KMS-11 (cell line): ENCODE data around the gene CDC42EP2.

Source experiments
- H2AFZ ChIP-seq: fragments of 200-600 bp; sonication (generic); 2 replicates; pipeline ENCODE4 v1.6.1; 2016; ENCODE audit warnings: antibody characterized with exemption, mixed run types, low read depth
- H3K27ac ChIP-seq: fragments of 200-600 bp; sonication (generic); 2 replicates; pipeline ENCODE4 v1.6.1; 2016; ENCODE audit warnings: mild to moderate bottlenecking, mixed run types
- H3K27me3 ChIP-seq: fragments of 200-600 bp; sonication (generic); 2 replicates; pipeline ENCODE4 v1.6.1; 2017; ENCODE audit warnings: mild to moderate bottlenecking, low read depth, mixed run types, moderate library complexity; ENCODE audit not compliant: insufficient read depth
- H3K36me3 ChIP-seq: fragments of 200-600 bp; sonication (generic); 2 replicates; pipeline ENCODE4 v1.6.1; 2017; ENCODE audit warnings: mild to moderate bottlenecking, mixed run types; ENCODE audit not compliant: insufficient read depth
- H3K4me1 ChIP-seq: fragments of 200-600 bp; sonication (generic); 2 replicates; pipeline ENCODE4 v1.6.1; 2016; ENCODE audit warnings: mild to moderate bottlenecking, low read depth, mixed run types; ENCODE audit not compliant: poor library complexity, severe bottlenecking
- H3K4me2 ChIP-seq: fragments of 200-600 bp; sonication (generic); 2 replicates; pipeline ENCODE4 v1.7.0; 2016; ENCODE audit warnings: mild to moderate bottlenecking, mixed run types
- H3K4me3 ChIP-seq: fragments of 200-600 bp; sonication (generic); IDR thresholded peaks from 2 replicates; pipeline ENCODE4 v1.6.1; 2017; ENCODE audit warnings: low read depth, low read length, mixed read lengths; ENCODE audit not compliant: insufficient read depth
- H3K79me2 ChIP-seq: fragments of 200-600 bp; sonication (generic); 2 replicates; pipeline ENCODE4 v1.6.1; 2016; ENCODE audit warnings: low read depth, mixed run types; ENCODE audit not compliant: insufficient read depth
- H3K9ac ChIP-seq: fragments of 200-600 bp; sonication (generic); 2 replicates; pipeline ENCODE4 v1.6.1; 2016; ENCODE audit warnings: mild to moderate bottlenecking, mixed run types
- H4K20me1 ChIP-seq: fragments of 200-600 bp; sonication (generic); 2 replicates; pipeline ENCODE4 v1.6.1; 2016; ENCODE audit warnings: mild to moderate bottlenecking, mixed run types; ENCODE audit not compliant: insufficient read depth
- CTCF ChIP-seq: fragments of 200-600 bp; sonication (generic); conservative IDR thresholded peaks from 2 replicates; pipeline ENCODE4 v1.6.1; 2017; ENCODE audit warnings: low read depth, mild to moderate bottlenecking, antibody characterized with exemption, low read length, moderate library complexity, mixed read lengths

CDC42EP2 gene

GRCh38 chr11:65298655-65299179, 15.9 kb upstream of the CDC42EP2 start:
- Histone ChIP-seq H3K9ac (no peak overlapping the region), H3K27me3 (no peaks in the 10 kb centered on the region), H3K27ac (no peak overlapping the region), H3K4me1 (no peaks in the 10 kb centered on the region), H3K4me2 (no peak overlapping the region), H3K79me2 (no peaks in the 10 kb centered on the region), H3K4me3 (no peak overlapping the region), H2AFZ (no peak overlapping the region), H4K20me1 (no peaks in the 10 kb centered on the region), H3K36me3 (peaks cover 2% of the 10 kb centered on the region; the same call in 1 of the 2 replicates)
- no peak for TF ChIP-seq CTCF

GRCh38 chr11:65300621-65301275, 13.9 kb upstream of the CDC42EP2 start:
- H4K20me1 ChIP-seq, result no peaks in the 10 kb centered on the region
- H3K4me1 ChIP-seq, result no peaks in the 10 kb centered on the region
- no peak overlapping the region for H3K4me2 ChIP-seq
- no peak overlapping the region for H2AFZ ChIP-seq
- no peak overlapping the region for H3K4me3 ChIP-seq
- H3K9ac ChIP-seq, result no peak overlapping the region
- H3K27me3 ChIP-seq, result no peaks in the 10 kb centered on the region
- TF ChIP-seq CTCF, result no peak
- no peaks in the 10 kb centered on the region for H3K36me3 ChIP-seq
- H3K27ac ChIP-seq, result no peak overlapping the region
- H3K79me2 ChIP-seq, result no peaks in the 10 kb centered on the region

- no peak for TF ChIP-seq CTCF
- H3K79me2 ChIP-seq, result no peaks in the 10 kb centered on the region
- H3K4me3 ChIP-seq, result no peak overlapping the region
- H3K27ac ChIP-seq, result no peak overlapping the region
- no peaks in the 10 kb centered on the region for H3K4me1 ChIP-seq
- H2AFZ ChIP-seq, result no peak overlapping the region
- H3K9ac ChIP-seq, result no peak overlapping the region
- H3K36me3 ChIP-seq, result no peaks in the 10 kb centered on the region
- H3K4me2 ChIP-seq, result no peak overlapping the region
- no peaks in the 10 kb centered on the region for H4K20me1 ChIP-seq
- H3K27me3 ChIP-seq, result no peaks in the 10 kb centered on the region
Observed at GRCh38 chr11:65301491-65302329, 13.0 kb upstream of the CDC42EP2 start.

- Histone ChIP-seq H2AFZ (no peak overlapping the region), H4K20me1 (no peaks in the 10 kb centered on the region), H3K27ac (no peak overlapping the region), H3K9ac (no peak overlapping the region), H3K4me1 (peaks cover 5% of the 10 kb centered on the region), H3K36me3 (no peaks in the 10 kb centered on the region), H3K4me2 (no peak overlapping the region), H3K27me3 (no peaks in the 10 kb centered on the region), H3K4me3 (no peak overlapping the region), H3K79me2 (no peaks in the 10 kb centered on the region)
- no peak for TF ChIP-seq CTCF
Observed at GRCh38 chr11:65303555-65303954, 11.1 kb upstream of the CDC42EP2 start.
